GM19372 (cell line): ENCODE data around the gene ZXDC.

Source experiments
- ATAC-seq: cut with Tn5 transposase; IDR thresholded peaks from one replicate; pipeline ENCODE4 v1.9.1; 2021; ENCODE audit warnings: mild to moderate bottlenecking, low read depth, moderate library complexity; ENCODE audit not compliant: unreplicated experiment

The ZXDC gene

GRCh38 chr3:126419886-126420786, 55.6 kb downstream of the ZXDC start:
- no peak for ATAC-seq

- no peak for ATAC-seq
Observed at GRCh38 chr3:126419151-126419703, 56.5 kb downstream of the ZXDC start.

- ATAC-seq, result no peak
Observed at GRCh38 chr3:126418661-126419131, 57.0 kb downstream of the ZXDC start.

- no peak for ATAC-seq
Observed at GRCh38 chr3:126417981-126418530, 57.6 kb downstream of the ZXDC start.

DNA sequence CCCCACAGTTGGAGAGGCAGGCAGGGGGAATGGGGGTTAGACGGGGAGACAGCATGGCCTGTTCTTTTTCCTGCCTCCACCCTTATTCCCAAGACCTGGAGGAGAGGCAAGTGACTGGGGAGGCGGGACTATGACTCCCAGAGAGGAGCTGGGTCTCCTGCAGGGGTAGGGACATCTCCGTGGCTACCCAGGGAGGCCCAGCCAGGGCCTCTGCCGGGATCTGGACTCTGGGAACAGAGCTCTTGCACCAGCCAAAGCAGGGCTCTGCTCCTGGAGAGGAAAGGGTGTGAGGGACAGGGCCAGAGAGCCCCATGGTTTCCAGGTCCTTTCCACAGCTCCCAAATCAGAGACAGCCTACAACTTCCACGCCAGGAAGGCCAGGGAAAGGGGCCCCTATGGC, 58.2 kb downstream of the ZXDC start:
- ATAC-seq, result no peak

- no peak for ATAC-seq
Observed at GRCh38 chr3:126416943-126417342, 58.7 kb downstream of the ZXDC start.

DNA sequence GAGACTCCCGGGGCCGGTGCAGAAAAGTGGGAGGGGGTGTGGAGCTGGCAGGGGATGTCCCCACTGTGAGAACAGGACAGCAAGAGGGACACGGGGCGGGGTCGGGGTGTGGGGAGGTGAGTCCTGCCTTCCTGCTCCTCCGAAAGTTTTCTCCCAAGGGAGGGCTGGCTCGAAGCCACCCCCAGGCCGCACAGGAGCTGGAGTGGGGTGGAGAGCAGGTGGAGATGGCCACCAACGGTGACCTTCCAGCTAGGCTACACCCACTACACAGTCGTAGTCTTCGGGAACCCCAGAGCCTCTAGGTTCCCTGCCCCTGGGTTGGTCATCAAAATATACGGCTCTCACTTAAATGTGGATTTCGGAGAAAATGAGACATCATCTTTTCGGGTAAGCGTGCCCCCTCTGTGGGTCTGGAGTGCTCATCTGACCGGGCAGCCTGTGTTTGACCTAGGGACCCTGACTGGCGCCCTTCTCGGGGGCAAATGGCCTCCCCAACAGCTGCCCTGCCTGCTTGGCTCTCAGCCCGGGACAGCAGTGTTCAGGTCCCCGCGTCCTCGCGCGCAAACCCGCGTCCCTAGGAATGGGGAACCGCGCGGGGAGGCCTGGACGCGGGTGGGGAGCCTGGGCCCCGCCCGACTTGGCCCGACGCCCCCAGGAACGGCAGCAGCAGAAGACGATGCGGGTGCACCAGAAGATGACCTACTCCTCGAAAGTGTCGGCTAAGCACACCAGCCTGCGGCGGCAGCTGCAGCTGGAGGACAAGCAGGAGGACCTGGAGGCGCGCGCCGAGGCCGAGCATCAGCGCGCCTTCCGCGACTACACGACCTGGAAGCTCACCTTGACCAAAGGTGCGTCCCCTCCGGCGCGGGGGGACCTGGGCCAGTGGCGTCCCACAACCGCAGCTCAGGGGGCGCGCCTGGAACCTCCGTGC, 59.8 kb downstream of the ZXDC start:
- ATAC-seq, result no peak

DNA sequence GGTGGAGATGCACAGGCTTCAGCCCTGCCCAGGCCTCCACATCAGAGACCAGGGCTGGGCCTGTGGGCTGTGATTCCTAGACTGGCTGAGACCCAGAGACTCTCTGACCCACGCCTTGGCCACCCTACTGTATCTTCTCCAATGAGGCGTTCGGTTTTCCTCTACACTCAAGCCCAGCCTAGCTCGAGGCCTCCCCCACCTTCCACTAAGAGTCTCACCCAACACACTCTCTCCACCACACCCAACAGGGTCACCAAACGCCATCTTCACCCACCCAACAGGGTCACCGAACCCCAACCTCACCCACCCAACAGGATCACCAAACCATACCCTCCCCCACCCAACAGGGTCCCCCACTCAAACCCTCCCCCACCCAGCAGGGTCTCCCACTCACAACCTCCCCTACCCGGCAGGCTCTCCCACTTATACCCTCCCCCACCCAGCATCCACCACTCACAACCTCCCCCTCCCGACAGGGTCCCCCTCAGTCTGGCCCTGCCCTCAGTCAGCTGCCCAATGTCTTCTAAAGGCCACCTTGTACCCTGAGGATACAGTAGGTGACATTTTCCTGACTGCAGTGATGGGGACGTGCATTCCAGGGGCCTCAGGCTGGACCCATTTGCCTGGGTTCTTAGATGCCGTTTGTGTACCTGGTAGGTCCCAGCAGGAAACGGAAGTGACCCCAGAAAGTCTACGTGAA, 60.6 kb downstream of the ZXDC start:
- no peak for ATAC-seq

DNA sequence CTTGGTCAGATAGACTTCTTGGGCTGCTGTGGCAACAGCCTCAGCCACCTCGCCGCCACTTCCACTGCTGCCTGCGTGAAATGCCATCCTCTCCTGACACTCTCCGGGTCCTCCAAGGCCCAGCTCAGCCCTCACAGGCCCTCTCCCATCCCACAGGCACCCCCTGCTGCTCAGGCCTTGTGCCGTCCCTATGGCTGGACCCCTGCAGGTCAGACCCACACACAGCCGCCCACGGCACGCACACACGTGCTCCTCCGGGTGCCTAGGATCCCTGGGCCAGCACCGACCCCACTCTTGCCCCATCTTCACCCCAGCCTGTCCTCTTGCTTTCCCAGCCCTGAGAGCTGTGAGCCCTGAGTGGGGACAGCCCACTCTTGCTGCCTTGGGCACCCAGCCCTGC, 61.3 kb downstream of the ZXDC start:
- ATAC-seq, result no peak

GRCh38 chr3:126413693-126414080, 62.0 kb downstream of the ZXDC start:
- ATAC-seq, result no peak

- no peak for ATAC-seq
Observed at GRCh38 chr3:126412841-126413692, 62.6 kb downstream of the ZXDC start.

GRCh38 chr3:126408099-126408498, 67.6 kb downstream of the ZXDC start:
- ATAC-seq, result no peak

DNA sequence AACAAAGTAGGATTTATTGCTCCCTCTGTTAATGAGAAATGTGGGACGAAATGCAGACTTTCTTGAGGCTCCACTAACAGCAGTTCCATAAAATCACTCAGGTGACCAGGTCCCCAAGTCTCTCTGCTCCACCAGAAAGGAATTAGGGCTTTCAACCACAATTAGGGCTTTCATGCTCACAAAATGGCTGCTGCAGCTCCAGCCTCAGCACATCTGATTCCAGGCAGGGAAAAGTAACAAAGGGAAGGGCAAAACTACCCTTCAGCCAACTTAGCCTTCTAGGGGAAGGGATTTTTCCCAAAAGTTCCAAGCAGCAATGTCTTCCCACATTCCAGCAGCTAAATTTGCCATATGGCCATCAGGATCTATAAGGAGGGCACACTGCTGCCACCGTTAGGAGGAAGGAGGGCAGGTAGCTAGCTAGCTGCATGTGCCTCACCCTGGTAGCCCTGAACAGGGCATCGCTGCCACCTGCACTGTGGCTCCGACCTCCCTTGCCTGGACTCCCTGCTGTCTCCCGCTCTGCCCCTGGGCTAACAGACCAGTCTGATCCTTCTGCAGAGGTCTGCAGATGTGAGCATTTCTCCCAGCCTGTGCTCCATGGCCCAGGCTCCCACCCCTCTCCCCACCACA, 68.2 kb downstream of the ZXDC start:
- ATAC-seq, result no peak

DNA sequence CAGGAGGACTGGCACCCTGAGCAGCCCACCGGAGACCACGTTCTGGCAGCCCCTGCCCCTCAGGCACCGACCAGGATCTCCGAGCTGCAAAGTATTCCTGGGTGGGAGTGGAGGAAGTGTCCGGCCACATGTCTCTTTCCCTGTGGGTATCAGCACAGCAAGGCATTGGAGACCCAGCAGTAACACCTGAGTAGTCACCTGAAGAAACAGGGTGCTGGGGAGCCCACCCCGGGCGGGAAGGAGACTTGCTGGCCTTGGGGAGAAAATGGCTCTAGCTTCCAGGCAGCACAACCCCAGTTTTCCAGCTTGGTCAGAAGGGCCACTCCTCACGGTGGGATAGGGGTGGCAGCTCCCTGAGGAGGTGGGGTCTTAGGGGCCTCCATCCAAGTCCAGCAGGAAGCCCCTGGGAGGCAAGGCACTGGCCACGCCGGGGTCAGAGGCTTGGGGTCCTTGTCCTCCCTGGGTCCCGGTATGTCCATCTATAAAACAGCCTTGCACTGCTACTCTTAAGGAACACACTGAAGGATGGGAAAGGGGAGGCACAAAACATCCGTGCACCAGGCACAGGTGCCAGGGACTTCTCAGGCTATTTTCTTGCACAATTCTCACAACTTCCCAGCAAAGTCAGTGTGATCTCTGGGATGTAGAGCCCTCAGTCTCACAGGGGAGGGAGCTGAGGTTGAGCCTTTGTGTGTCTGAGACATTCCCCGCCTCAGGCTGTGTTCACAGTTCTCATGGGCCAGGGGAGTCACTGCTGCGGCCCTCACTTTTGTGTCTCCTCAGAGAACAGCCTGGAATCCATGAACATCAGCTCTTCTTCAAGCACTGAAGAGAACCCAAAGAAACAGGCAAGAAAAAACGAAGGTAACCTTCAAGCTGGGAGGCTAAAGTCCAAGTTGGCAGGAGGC, 69.0 kb downstream of the ZXDC start:
- no peak for ATAC-seq

GRCh38 chr3:126402666-126403302, 72.9 kb downstream of the ZXDC start:
- ATAC-seq, result no peak

DNA sequence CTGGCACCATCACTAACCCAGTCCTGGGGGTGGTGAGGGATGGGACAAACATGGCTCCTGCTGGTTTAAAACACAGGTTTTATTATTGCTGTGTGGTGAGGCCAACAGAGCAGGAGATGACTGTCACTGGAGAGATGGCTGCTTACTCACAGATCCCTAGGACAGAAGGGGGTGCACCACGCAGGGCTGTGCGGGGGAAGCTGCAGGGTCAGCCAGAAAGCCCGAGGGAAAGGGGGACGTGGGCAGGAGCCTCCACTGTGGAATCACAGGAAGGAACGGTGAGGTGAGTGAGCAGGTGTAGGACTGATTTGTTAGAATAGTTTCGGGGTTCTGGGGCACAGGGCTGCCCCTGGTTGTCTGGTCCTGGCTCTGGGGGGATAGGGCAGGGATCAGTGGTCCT, 73.5 kb downstream of the ZXDC start:
- ATAC-seq, result no peak

DNA sequence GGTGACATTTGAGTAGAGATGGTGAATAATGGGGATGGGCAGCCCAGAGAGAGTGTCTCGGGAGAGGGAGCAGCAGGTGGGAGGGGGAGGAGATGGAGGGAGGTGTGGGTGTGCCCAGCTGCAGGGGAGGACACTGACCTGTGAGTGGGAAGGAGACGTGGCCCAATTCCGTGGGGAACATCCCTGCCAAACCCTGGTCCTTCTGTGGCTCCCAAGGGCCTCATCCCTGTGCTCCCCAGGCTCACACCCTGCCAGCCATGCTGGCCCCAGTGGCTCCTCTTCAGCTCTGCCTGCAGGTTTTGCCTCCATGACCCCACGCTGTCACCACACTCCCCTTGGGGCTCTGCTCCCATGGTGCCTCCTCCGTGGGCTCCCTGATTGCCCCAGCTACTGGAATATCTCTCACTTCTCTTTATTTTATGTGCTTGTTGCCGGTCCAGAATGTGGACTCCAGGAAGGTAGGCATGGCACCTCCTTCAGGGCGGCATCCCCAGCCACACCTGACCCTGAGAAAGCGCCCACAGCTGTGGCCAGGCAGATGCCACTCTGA, 74.0 kb downstream of the ZXDC start:
- no peak for ATAC-seq
